Tibial nerve (tissue), 4 donors: ENCODE measurements around the gene BRPF1. TPM values are rescaled to one million over a fixed set of nuclear protein-coding genes. Genes with fewer than 3 reads are reported as not detected.
A peak's percentile ranks its signal among the peaks of the same experiment; 100 is the strongest.

Experiments
- DNase-seq, 2 donors: peaks; one replicate each; pipeline ENCODE4 v3.0.0-alpha.2; 2019; ENCODE audit warnings: low spot score in 2 of 2
- H3K27ac ChIP-seq, 4 donors: fragments of 200-600 bp; sonication (generic) in 3 of 4; one replicate each; pipeline ENCODE4 v1.5.1; 2017 to 2019; ENCODE audit warnings: mild to moderate bottlenecking in 1 of 4
- H3K27me3 ChIP-seq, 2 donors: fragments of 200-600 bp; sonication (generic) in 1 of 2; one replicate each; pipeline versions ENCODE4 v1.5.1 to v1.6.0; 2017 to 2019
- H3K36me3 ChIP-seq, 3 donors: fragments of 200-600 bp; sonication (generic); one replicate each; pipeline ENCODE4 v1.5.1; 2018 to 2019
- H3K4me1 ChIP-seq, 4 donors: fragments of 200-600 bp; sonication (generic) in 3 of 4; one replicate each; pipeline ENCODE4 v1.5.1; 2017 to 2019
- H3K4me3 ChIP-seq, 4 donors: fragments of 200-600 bp; sonication (generic) in 3 of 4; one replicate each; pipeline ENCODE4 v1.5.1; 2017 to 2019; ENCODE audit warnings: mild to moderate bottlenecking in 1 of 4, moderate library complexity in 1 of 4
- H3K9me3 ChIP-seq, 4 donors: fragments of 200-600 bp; sonication (generic) in 3 of 4; one replicate each; pipeline ENCODE4 v1.5.1; 2017 to 2019
- EP300 ChIP-seq, 2 donors: sonication (generic); formaldehyde crosslinking; IDR thresholded peaks; one replicate each; pipeline ENCODE4 v1.6.1; 2017; ENCODE audit warnings: antibody characterized with exemption in 2 of 2, mild to moderate bottlenecking in 1 of 2
- POLR2A ChIP-seq, 2 donors: fragments of 450-650 bp; IDR thresholded peaks; one replicate each; pipeline ENCODE4 v1.6.1; 2017; ENCODE audit warnings: antibody characterized with exemption in 2 of 2, mild to moderate bottlenecking in 2 of 2, moderate library complexity in 2 of 2
- WGBS, 2 donors: methylation state at CpG; one replicate each; pipeline ENCODE4 v1.1.5; 2018; 5-methylcytosine and 5-hydroxymethylcytosine counted together
- total RNA-seq, 4 donors: library from RNA; depleted of rRNA; stranded (reverse); fragments of >200 nt; gene quantifications; one replicate each; pipeline ENCODE4 v1.1.0, GENCODE V29; 2016
- TF ChIP-seq, protein P1 (sequence below), 5 experiments: fragments of 200-600 bp in 3 of 5; fragments of 450-650 bp in 2 of 5; sonication (generic) in 3 of 5; IDR thresholded peaks; one replicate each; pipeline ENCODE4 v1.5.1; 2016 to 2019; ENCODE audit warnings: antibody characterized with exemption in 5 of 5, mild to moderate bottlenecking in 3 of 5, moderate library complexity in 2 of 5

Gene BRPF1
- total RNA-seq, 4 donors from 2014 or later: 18.0 to 21.0 (median 20.6) TPM

GRCh38 chr3:9749645-9750555, 18.4 kb downstream of the BRPF1 start, which contains the start of gene OGG1:
Gene OGG1, plus strand, starts transcription at chr3:9749952. Its CDS starts 335 bp downstream, at chr3:9750287.
- peak within 1 kb of the TSS; percentile 69 to 94 (median 88) for H3K27ac ChIP-seq
- 0% methylated on average over 49 to 56 of the region's 60 CpGs for WGBS, 2 donors
- H3K27me3 ChIP-seq: no peaks in the 10 kb centered on the region
- H3K9me3 ChIP-seq: no peaks in the 10 kb centered on the region
- TF ChIP-seq, protein P1, sequence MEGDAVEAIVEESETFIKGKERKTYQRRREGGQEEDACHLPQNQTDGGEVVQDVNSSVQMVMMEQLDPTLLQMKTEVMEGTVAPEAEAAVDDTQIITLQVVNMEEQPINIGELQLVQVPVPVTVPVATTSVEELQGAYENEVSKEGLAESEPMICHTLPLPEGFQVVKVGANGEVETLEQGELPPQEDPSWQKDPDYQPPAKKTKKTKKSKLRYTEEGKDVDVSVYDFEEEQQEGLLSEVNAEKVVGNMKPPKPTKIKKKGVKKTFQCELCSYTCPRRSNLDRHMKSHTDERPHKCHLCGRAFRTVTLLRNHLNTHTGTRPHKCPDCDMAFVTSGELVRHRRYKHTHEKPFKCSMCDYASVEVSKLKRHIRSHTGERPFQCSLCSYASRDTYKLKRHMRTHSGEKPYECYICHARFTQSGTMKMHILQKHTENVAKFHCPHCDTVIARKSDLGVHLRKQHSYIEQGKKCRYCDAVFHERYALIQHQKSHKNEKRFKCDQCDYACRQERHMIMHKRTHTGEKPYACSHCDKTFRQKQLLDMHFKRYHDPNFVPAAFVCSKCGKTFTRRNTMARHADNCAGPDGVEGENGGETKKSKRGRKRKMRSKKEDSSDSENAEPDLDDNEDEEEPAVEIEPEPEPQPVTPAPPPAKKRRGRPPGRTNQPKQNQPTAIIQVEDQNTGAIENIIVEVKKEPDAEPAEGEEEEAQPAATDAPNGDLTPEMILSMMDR (IDR thresholded peaks at IDR 0.05): peak in 1 of 5 experiments; percentile 16
- peak; percentile 59 to 88 for TF ChIP-seq EP300 (IDR thresholded peaks at IDR 0.05)
- peak; percentile 14 to 53 for TF ChIP-seq POLR2A (IDR thresholded peaks at IDR 0.05)
- H3K4me1 ChIP-seq: peaks cover 0 to 38% (median 24%) of the 10 kb centered on the region in 4 donors
- peaks cover 3 to 78% (median 7%) of the 10 kb centered on the region in 3 donors for H3K36me3 ChIP-seq
- peak; percentile 95 to 96 for DNase-seq
- H3K4me3 ChIP-seq: peak within 1 kb of the TSS; percentile 56 to 74 (median 62)

DNA sequence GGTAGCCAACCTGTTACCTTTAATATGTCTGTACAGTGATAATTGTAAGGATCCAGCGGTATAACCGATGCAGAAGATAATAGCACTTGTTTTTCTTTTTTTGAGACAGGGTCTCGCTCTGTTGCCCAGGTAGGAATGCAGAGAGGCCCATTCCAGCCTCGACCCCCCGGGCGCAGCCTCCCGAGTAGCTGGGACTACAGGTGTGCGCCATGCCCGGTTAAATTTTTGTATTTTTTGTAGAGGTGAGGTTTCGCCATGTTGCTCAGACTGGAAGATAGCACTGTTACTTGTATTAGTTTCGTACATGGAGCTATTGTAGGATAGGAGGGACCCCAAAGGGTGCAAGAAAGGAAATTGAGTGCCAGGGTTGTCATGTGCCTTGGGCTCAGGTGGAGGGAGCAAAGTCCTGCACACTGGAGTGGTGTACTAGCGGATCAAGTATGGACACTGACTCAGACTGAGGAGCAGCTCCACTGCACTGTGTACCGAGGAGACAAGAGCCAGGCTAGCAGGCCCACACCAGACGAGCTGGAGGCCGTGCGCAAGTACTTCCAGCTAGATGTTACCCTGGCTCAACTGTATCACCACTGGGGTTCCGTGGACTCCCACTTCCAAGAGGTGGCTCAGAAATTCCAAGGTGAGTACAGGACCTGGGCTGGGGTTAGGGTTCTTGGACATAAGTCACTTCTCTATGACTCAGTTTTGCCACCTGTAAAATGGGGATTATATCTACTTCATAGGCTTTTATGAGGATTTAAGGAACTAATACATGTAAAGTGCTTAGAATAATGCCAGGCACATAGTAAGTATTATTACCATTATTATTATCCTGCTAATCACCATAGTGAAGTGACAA, 19.2 kb downstream of the BRPF1 start:
- H3K27me3 ChIP-seq: no peaks in the 10 kb centered on the region
- no peak for DNase-seq
- peaks cover 0 to 78% (median 7%) of the 10 kb centered on the region in 3 donors for H3K36me3 ChIP-seq
- peaks cover 0 to 45% (median 24%) of the 10 kb centered on the region in 4 donors for H3K4me1 ChIP-seq
- 30 to 35% methylated on average over 17 of the region's 17 CpGs for WGBS, 2 donors
- H3K9me3 ChIP-seq: no peaks in the 10 kb centered on the region
- peak overlapping the region; percentile 56 to 74 (median 62) for H3K4me3 ChIP-seq
- peak overlapping the region; percentile 69 to 94 (median 88) for H3K27ac ChIP-seq
- TF ChIP-seq, protein P1 (IDR thresholded peaks at IDR 0.05): no peak
- TF ChIP-seq POLR2A (IDR thresholded peaks at IDR 0.05) (no peak), EP300 (IDR thresholded peaks at IDR 0.05) (no peak)

GRCh38 chr3:9754678-9755077, 23.1 kb downstream of the BRPF1 start:
- Histone ChIP-seq H3K27ac (peak overlapping the region in 1 of 4 donors; percentile 39), H3K27me3 (no peaks in the 10 kb centered on the region), H3K9me3 (no peaks in the 10 kb centered on the region), H3K4me3 (no peak overlapping the region), H3K36me3 (peaks cover 8 to 86% (median 8%) of the 10 kb centered on the region in 3 donors), H3K4me1 (peaks cover 0 to 35% (median 18%) of the 10 kb centered on the region in 4 donors)
- DNase-seq: no peak
- WGBS, 2 donors: 71 to 75% methylated on average over 8 of the region's 8 CpGs
- TF ChIP-seq POLR2A (IDR thresholded peaks at IDR 0.05) (no peak), EP300 (IDR thresholded peaks at IDR 0.05) (no peak)
- TF ChIP-seq, protein P1 (IDR thresholded peaks at IDR 0.05): no peak

DNA sequence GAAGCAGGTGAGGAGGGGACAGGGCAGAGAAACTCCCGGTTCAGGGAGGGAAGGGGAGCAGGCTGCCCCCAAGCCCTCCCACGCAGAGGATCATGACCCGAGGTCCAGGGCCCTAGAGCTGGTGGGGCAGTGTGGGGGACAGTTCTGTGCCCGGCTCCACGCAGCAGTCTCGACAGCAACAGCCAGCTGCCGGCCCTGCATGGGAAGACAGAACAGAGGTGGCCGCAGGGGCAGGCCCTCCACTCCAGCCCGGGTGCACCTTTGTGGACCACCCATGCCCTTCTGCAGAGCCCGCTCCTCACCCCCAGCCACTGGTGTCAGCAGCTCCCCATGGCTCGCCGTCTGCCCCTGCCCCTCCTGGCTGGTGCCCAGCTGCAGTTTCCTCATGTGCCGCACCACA, 25.9 kb downstream of the BRPF1 start:
- Histone ChIP-seq H3K27ac (no peak overlapping the region), H3K36me3 (peaks cover 8 to 100% (median 8%) of the 10 kb centered on the region in 3 donors), H3K4me1 (peaks cover 0 to 15% (median 4%) of the 10 kb centered on the region in 4 donors), H3K9me3 (no peaks in the 10 kb centered on the region), H3K4me3 (no peak overlapping the region), H3K27me3 (no peaks in the 10 kb centered on the region)
- TF ChIP-seq POLR2A (IDR thresholded peaks at IDR 0.05) (no peak), EP300 (IDR thresholded peaks at IDR 0.05) (no peak)
- TF ChIP-seq, protein P1 (IDR thresholded peaks at IDR 0.05): no peak
- no peak for DNase-seq
- 84 to 87% methylated on average over 13 of the region's 13 CpGs for WGBS, 2 donors
